GM21390 (cell line): Measurements from ENCODE around the gene FAM216A.
"Not testable (repeated sequence)": the region's sequence is repeated elsewhere in the genome, so short reads cannot be mapped to it uniquely, and the experiment has no call there.

ENCODE experiments used
- ATAC-seq: cut with Tn5 transposase; IDR thresholded peaks from one replicate; pipeline ENCODE4 v1.9.1; 2021; ENCODE audit not compliant: unreplicated experiment

Gene FAM216A

GRCh38 chr12:110468214-110469048 is at the start of gene FAM216A, which contains the start of gene GPN3:
Gene FAM216A (plus strand): TSS chr12:110468845. CDS start chr12:110468876, 31 bp downstream.
Gene GPN3 (minus strand): TSS chr12:110468257. CDS start chr12:110468203, 54 bp downstream.
- ATAC-seq, result peak; percentile 68

DNA sequence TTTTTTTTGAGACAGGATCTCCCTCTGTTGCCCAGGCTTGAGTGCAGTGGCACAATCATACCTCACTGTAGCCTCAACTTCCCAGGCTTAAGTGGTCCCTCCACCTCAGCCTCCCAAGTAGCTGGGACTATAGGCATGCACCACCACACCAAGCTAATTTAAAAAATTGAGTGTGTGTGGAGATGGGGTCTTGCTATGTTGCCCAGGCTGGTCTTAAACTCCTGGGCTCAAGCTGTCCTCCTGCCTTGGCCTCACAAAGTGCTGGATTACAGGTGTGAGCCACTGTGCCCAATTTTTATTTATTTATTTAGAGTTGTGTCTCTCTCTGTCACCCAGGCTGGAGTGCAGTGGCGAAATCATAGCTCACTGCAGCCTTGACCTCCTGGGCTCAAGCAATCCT is 48.0 kb upstream of the FAM216A start:
- not testable (repeated sequence) for ATAC-seq

DNA sequence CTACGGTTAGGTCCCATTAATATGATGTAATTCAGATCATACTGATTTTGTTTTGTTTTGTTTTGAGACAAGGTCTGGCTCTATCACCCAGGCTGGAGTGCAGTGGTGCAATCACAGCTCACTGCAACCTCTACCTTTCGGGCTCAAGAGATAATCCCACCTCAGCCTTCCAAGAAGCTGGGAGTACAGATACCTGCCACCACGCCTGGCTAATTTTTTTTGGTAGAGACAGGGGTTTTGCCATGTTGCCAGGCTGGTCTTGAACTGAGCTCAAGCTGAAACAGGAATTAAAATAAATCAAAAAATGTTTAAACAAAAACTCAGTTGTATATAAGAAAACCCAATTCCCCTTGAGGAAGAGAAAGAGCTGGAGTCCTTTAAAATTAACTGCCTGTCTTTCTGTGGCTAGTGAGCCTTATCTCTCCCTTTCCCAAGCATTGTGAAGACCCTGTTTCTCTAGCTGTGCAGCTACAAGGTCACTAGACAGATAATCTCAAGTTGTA is 47.4 kb upstream of the FAM216A start:
- ATAC-seq, result no peak

DNA sequence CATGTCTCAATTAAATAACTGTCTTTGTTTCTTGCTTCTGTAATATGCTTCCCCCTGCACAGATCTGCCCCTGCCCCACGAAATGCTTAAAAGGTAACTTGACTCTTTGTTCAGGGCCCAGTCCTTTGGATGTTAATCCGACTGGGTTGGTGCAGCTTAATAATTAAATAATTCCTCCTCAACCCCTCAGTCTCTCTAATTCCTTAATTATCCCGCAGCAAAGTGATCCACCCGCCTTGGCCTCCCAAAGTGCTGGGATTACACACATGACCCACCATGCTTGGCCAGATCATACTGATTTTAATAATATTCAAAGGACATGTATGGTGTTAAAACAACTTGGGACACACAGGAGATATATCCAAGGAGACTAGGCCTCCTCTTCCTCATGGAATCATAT is 46.9 kb upstream of the FAM216A start:
- no peak for ATAC-seq

DNA sequence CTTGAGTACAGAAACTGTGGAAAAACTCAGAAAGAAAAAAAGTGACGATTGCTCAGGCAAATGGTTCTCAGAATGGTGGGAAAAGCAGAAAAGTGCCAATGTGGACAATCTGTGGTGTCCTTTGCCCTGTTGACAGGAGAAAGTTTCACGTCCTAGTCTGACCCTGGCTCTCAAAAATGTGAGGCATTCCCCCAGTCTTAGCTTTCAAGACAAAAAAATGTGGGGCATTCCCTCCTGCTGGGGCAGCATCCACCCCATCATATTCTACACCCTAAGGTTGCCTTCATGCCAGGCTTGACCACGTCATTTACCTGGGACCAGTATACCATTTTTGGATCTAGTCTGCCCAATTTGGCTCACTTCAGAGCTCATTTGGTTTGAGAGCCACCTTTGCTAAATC is 44.4 kb upstream of the FAM216A start:
- ATAC-seq, result no peak

DNA sequence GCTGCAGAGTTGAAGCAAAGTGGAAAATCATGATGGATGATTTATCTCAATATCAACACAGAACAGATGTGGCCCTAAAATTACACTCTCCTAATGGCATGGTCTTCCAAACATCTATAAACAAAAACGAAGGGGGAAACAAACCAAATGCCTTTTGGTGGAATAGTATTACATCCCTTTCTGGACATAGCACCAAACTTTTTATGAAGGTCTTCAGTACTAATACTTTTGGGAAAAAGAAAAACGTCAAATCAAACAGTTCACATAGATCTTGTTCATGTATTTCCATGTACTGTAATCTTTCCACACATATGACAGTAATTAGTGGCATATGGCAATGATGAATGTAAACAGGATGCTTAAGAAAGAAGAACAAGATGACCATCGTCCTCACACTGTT is 42.2 kb upstream of the FAM216A start:
- ATAC-seq, result no peak

GRCh38 chr12:110429676-110430075 is 39.0 kb upstream of the FAM216A start:
- not testable (repeated sequence) for ATAC-seq

DNA sequence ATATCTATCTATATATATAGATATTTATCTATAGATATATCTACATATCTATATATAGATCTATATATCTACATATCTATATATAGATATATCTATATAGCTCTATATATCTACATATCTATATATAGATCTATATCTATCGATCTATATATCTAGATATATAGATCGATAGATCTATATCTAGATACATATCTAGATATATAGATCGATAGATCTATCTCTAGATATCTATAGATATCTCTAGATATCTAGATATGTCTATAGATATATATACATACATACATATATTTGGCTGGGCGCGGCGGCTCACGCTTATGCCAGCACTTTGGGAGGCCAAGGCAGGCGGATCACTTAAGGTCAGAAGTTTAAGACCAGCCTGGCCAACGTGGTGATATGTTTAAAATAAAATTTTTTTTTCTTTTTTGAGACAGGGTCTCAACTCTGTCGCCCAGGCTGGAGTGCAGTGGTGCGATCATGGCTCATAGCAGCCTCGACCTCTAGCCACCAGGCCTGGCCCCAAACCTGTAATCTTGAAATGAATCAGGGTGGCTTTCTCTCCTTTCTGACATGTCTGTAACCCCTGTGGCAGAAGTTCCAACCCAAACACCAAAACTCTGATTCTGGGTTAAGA is 36.6 kb upstream of the FAM216A start:
- no peak for ATAC-seq

GRCh38 chr12:110436231-110436630 is 32.4 kb upstream of the FAM216A start:
- no peak for ATAC-seq

DNA sequence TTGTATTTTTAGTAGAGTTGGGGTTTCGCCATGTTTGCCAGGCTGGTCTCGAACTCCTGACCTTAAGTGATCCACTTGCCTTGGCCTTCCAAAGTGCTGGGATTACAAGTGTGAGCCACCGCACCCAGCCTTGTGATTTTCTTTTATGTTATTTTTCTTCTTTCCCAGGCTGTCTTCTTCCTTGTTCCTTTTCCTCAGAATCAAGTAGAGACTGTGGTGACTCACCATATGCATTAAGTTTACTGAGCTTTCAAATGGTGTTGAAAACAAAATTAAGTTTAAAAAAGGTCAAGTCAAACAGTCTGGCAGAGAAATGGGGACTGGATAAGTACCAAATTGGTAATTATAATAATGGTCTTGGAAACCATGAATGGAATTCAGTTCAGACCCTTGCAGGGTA is 24.2 kb upstream of the FAM216A start:
- no peak for ATAC-seq

- peak; percentile 90 for ATAC-seq
Measured at GRCh38 chr12:110449799-110450497, 18.7 kb upstream of the FAM216A start, which contains the start of gene ARPC3. Gene ARPC3 (minus strand): TSS chr12:110450337. CDS start chr12:110450260, 77 bp downstream.

- ATAC-seq, result no peak
Measured at GRCh38 chr12:110451263-110451662, 17.4 kb upstream of the FAM216A start.

DNA sequence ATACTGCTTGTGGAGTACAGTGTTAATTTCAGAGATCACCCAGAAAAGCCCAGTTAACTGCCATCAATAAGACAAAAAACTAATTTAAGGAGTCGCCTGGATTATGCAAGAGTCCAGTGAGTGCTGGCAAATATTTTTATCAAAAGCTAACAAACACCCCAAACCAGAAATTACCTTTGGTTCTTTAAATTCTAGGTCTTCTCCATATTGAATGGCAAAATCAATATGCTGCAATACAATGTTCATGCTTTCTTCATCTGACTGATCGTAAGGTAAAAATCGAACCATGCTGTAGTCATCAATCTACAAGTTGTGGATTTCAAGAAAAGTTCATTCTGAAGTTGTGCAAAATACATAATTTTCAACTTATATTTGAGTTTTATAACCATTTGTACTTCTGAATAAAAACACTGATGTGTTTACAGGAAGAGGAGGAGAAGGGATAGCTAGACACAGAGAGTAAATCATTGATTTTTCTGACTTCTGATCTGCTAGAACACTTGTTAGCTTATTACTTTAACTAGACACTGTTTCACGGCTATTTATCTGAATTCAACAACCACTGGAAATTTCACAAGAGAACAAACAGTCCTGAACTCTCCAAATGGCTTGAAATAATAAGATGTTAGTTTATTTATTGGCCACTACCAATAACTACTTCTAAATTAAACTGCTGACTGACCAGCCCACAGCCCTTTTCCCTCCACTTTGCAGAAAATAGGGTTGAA is 14.9 kb upstream of the FAM216A start:
- ATAC-seq, result no peak

- ATAC-seq, result no peak
Measured at GRCh38 chr12:110458756-110459155, 9.9 kb upstream of the FAM216A start.

- not testable (repeated sequence) for ATAC-seq
Measured at GRCh38 chr12:110461189-110461588, 7.5 kb upstream of the FAM216A start.

DNA sequence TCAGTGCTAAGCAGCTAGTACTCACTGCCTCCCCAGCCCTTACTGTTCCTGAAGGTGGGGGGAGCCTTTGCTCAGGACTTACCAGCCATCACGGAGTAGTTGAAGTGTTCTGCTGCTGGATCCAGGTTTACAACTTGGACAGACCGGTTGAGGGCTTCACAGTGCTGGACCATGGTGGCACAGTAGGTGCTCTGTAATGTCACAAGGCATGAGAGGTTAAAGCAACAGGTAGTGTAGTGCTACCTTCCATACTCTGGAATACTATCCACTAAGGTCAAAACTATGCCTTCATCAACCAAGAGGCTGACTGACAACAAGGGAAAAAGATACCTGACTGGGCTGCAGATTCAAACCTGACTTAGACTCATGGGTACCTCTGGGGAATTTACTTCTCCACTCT is 3.6 kb upstream of the FAM216A start:
- no peak for ATAC-seq

DNA sequence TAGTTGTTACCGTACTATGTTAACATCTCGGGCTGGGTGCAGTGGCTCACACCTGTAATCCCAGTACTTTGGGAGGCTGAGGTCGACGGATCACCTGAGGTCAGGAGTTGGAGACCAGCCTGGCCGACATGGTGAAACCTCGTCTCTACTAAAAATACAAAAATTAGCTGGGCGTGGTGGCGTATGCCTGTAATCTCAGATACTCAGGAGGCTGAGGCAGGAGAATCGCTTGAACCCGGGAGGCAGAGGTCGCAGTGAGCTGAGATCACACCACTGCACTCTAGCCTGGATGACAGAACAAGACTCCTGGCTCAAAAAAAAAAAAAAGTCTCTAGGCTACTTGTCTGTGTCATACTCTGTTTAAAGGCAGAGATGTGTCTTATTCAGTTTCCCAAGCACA is 2.9 kb upstream of the FAM216A start:
- ATAC-seq, result not testable (repeated sequence)

DNA sequence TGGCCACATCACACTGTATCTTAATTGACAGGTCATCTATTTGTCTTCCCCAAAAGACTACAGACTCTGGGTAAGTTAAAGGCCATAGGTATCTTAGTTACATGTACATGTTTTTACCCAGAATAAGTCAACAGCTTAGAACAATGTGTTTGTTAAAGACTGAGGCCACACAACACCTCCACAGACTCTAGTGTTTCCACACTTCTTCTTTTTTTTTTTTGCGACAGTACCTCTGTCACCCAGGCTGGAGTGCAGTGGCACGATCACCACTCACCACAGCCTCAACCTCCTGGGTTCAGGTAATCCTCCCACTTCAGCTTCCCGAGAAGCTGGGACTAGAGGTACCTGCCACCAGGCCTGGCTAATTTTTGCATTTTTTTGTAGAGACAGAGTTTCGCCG is 1.9 kb upstream of the FAM216A start:
- ATAC-seq, result no peak

GRCh38 chr12:110467847-110468213 is 815 bp upstream of the FAM216A start:
- no peak for ATAC-seq

DNA sequence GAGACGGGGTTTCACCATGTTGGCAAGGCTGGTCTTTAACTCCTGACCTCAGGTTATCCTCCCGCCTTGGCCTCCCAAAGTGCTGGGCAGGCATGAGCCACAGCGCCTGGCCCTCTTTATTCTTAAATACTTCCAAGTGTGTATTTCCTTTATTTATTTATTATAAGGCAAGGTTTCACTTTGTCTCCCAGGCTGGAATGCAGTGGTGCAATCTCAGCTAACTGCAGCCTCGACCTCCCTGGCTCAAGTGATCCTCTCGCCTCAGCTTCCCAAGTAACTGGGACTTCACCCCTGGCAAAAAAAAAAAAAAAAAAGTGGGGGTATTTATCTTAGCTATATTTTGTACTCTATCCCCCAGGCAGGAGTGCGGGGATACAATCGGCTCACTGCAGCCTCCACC is 6.8 kb downstream of the FAM216A start:
- no peak for ATAC-seq
